Ascending aorta (tissue), 2 donors: ENCODE results near the gene ADRB2. TPM values are rescaled to one million over a fixed set of nuclear protein-coding genes. Genes with fewer than 3 reads are reported as not detected.

Source experiments
- DNase-seq, 2 donors: peaks; one replicate each; pipeline ENCODE4 v3.0.0-alpha.2; 2019; ENCODE audit warnings: low spot score in 2 of 2
- H3K27ac ChIP-seq, 2 donors: fragments of 200-600 bp; sonication (generic); one replicate each; pipeline ENCODE4 v1.5.1; 2016 to 2017; ENCODE audit warnings: mild to moderate bottlenecking in 1 of 2
- H3K27me3 ChIP-seq: fragments of 200-600 bp; sonication (generic); one replicate; pipeline ENCODE4 v1.5.1; 2017
- H3K36me3 ChIP-seq, 2 donors: fragments of 200-600 bp; sonication (generic); one replicate each; pipeline ENCODE4 v1.5.1; 2016
- H3K4me1 ChIP-seq, 2 donors: fragments of 200-600 bp; sonication (generic); one replicate each; pipeline ENCODE4 v1.5.1; 2016 to 2017; ENCODE audit warnings: mild to moderate bottlenecking in 1 of 2
- H3K4me3 ChIP-seq, 2 donors: fragments of 200-600 bp; sonication (generic); one replicate each; pipeline ENCODE4 v1.5.1; 2016 to 2017; ENCODE audit warnings: mild to moderate bottlenecking in 1 of 2
- H3K9me3 ChIP-seq, 2 donors: fragments of 200-600 bp; sonication (generic); one replicate each; pipeline ENCODE4 v1.5.1; 2016
- intact Hi-C: fragments of 100-400 bp; cut with DNase I; formaldehyde crosslinking; loops from one replicate; pipeline ENCODE4 v1.15.1; 2023
- total RNA-seq: library from RNA; depleted of rRNA; stranded (reverse); fragments of >200 nt; gene quantifications from one replicate; pipeline ENCODE4 v1.1.0, GENCODE V29; 2016
- TF ChIP-seq, protein P1 (sequence below), 3 experiments: fragments of 200-600 bp in 2 of 3; fragments of 450-650 bp in 1 of 3; sonication (generic) in 2 of 3; IDR thresholded peaks; one replicate each; pipeline ENCODE4 v1.5.1; 2016 to 2019; ENCODE audit warnings: antibody characterized with exemption in 3 of 3, mild to moderate bottlenecking in 1 of 3, moderate library complexity in 1 of 3

The ADRB2 gene
- total RNA-seq, 1 donor from 2014 or later: 11.2 TPM

DNA sequence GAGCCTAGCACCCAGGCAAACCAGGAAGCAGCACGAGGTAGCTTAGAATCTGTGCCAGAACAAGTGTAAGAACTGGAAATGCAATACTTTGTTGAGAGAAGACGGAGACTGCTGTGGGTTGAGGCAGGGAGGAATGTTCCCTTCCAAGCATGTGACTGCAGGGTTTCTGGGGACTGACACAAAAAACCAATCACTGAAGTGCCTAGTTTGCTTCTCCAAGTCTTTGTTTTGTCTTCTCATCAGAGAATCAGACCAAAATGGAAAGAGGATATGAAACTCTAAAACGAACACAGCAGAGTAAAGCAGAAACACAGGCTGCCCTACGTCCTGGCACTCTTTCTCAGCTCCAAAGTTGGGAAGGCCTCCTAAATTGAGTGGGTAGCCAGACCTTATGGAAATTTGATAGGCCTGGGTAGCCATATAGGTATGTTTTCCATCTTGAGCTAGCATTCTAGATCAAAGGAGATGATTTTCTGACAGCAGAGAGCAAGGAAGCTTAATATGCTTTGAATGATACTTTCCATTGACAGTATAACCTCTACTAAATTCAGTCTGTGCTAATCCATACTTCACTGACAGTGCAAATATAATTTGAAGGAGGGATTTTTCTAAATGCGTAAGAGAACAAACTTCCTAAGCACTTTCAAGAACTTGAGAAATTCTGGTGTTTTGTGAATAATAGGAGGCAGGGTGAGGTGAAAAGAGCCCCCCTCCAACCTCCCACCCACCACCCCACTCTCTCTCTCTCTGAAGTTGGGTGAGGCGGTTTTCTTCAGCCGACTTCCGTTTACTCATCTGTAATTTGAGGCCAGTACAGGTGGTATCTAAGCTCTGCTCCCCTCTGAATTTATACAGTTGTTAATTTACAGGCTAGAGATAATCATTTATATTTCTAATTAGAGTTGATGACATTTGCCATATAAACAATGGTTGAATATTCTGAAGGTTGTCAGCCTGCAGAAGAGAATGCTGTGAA, 5.5 kb downstream of the ADRB2 start:
- TF ChIP-seq, protein P1, sequence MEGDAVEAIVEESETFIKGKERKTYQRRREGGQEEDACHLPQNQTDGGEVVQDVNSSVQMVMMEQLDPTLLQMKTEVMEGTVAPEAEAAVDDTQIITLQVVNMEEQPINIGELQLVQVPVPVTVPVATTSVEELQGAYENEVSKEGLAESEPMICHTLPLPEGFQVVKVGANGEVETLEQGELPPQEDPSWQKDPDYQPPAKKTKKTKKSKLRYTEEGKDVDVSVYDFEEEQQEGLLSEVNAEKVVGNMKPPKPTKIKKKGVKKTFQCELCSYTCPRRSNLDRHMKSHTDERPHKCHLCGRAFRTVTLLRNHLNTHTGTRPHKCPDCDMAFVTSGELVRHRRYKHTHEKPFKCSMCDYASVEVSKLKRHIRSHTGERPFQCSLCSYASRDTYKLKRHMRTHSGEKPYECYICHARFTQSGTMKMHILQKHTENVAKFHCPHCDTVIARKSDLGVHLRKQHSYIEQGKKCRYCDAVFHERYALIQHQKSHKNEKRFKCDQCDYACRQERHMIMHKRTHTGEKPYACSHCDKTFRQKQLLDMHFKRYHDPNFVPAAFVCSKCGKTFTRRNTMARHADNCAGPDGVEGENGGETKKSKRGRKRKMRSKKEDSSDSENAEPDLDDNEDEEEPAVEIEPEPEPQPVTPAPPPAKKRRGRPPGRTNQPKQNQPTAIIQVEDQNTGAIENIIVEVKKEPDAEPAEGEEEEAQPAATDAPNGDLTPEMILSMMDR (IDR thresholded peaks at IDR 0.05): no peak
- Histone ChIP-seq H3K4me3 (no peak overlapping the region), H3K27ac (no peak overlapping the region), H3K9me3 (no peaks in the 10 kb centered on the region), H3K27me3 (no peaks in the 10 kb centered on the region), H3K36me3 (no peaks in the 10 kb centered on the region), H3K4me1 (peaks cover 0 to 15% of the 10 kb centered on the region in 2 donors)
- intact Hi-C loops: no loop called here
- DNase-seq: no peak

DNA sequence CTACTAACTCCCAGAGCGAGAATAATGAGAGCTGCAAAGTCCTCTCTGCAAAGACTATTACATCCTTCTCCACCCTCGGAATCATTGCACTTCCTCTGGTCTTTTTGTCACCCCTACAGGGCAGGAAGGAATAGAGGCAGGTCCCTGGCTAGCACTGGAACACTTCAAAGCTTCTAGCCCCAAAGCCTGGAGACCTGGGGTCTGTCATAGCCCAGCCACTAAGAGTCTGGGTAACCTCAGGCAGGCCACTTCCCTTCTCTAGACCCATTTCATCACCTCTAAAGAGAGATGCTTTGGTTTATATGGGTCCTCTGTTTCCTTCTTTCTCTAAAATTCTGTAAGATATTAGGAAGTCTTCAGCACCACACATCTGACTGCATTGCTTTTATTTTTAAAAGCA, 6.7 kb downstream of the ADRB2 start:
- no peak overlapping the region for H3K27ac ChIP-seq
- H3K4me3 ChIP-seq: no peak overlapping the region
- intact Hi-C loops: no loop called here
- H3K27me3 ChIP-seq: no peaks in the 10 kb centered on the region
- TF ChIP-seq, protein P1 (IDR thresholded peaks at IDR 0.05): no peak
- H3K4me1 ChIP-seq: peaks cover 0 to 9% of the 10 kb centered on the region in 2 donors
- H3K9me3 ChIP-seq: no peaks in the 10 kb centered on the region
- H3K36me3 ChIP-seq: no peaks in the 10 kb centered on the region
- DNase-seq: no peak

DNA sequence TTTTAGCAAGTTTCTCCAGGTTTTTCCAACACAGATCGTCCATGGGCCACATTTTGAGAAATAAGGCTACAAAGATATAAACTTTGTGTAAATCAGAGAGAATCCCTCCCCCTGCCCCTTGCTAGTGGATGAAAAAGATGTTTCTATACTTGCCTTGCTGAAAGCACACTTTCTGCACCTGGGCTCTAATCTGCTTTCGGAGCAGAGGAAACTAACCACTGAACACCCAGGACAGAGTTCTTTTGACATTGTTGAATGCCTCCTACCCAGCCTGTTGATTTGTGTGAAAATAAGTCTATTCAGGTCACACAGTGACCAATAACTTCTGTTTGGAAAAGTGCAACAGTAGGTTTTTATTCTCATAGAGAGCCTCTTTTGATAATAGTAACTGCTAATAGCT, 7.5 kb downstream of the ADRB2 start:
- no peaks in the 10 kb centered on the region for H3K9me3 ChIP-seq
- H3K4me1 ChIP-seq: peaks cover 0 to 9% of the 10 kb centered on the region in 2 donors
- H3K36me3 ChIP-seq: no peaks in the 10 kb centered on the region
- no peak overlapping the region for H3K4me3 ChIP-seq
- no peak for DNase-seq
- intact Hi-C loops: no loop called here
- TF ChIP-seq, protein P1 (IDR thresholded peaks at IDR 0.05): no peak
- no peak overlapping the region for H3K27ac ChIP-seq
- no peaks in the 10 kb centered on the region for H3K27me3 ChIP-seq

DNA sequence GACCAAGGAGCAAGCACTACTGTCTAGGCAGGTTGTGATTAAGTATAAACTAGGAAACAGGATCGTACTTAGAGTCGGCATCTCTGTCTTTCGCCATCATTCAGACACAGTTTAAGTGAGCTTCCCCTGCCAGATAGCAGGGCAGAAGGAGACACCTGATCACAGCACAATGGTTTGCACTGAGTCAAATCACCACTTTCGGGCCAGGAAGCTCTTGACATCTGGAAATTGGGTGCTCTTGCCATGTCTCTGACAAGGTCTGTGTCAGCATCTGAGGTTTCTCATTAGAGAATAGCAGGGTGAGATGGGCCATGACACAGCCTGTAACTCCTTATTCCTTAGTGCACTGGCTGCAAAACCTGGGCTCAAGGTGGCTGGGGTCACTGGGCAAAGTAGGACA, 8.3 kb downstream of the ADRB2 start:
- Histone ChIP-seq H3K9me3 (no peaks in the 10 kb centered on the region), H3K27ac (no peak overlapping the region), H3K4me3 (no peak overlapping the region), H3K36me3 (no peaks in the 10 kb centered on the region), H3K4me1 (peaks cover 0 to 9% of the 10 kb centered on the region in 2 donors), H3K27me3 (no peaks in the 10 kb centered on the region)
- intact Hi-C loops: no loop called here
- TF ChIP-seq, protein P1 (IDR thresholded peaks at IDR 0.05): no peak
- no peak for DNase-seq

DNA sequence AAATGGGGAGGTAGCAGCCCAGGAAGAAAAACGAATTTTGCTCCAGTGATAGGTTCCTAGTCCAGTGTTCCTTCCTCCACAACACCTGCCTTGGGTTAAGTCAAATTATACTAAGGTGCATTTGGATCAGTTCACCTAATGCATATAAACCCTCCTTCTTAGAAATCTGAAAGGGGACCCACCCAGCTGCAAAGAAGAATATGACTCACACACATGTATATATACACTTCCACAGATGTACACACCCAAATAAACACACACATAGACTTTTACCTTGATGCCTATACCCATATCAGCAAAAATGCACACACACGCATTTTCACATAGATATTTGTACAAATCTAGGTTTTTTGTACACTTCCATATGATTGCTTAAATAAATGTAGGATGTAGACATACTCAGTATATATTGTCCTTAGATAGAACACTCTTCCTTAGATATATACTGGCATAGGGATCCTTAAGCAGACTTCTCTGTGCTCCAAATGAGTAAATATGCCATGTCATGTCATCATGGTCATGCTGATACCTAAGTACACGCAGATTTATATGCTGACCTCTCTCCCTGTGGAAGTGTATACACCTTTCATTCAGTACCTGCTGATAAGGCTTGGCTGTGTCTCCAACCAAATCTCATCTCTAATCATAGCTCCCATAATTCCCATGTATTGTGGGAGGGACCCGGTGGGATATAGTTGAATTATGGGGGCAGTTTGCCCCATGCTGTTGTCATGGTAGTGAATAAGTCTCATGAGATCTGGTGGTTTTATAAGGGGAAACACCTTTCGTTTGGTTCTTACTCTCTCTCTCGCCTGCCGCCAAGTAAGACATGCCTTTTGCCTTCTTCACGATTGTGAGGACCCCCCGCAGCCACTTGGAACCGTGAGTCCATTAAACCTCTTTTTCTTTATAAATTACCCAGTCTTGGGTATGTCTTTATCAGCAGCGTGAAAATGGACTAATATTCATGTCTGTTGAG, 10.2 kb downstream of the ADRB2 start:
- no peaks in the 10 kb centered on the region for H3K27me3 ChIP-seq

More for the DNA sequence above, 10.2 kb downstream of the ADRB2 start:
- DNase-seq: no peak
- TF ChIP-seq, protein P1 (IDR thresholded peaks at IDR 0.05): no peak
- intact Hi-C loops: no loop called here
- H3K27ac ChIP-seq: no peak overlapping the region
- H3K4me1 ChIP-seq: peaks cover 0 to 6% of the 10 kb centered on the region in 2 donors
- H3K36me3 ChIP-seq: no peaks in the 10 kb centered on the region
- H3K4me3 ChIP-seq: no peak overlapping the region
- H3K9me3 ChIP-seq: no peaks in the 10 kb centered on the region
